Spleen (tissue), 7 donors: ENCODE data around the gene TGFBRAP1.

Experiments
- POLR2A ChIP-seq, 3 donors: fragments of 450-650 bp; IDR thresholded peaks; one replicate each; pipeline ENCODE4 v1.5.1; 2017; ENCODE audit warnings: antibody characterized with exemption in 3 of 3, mild to moderate bottlenecking in 1 of 3
- POLR2AphosphoS5 ChIP-seq, 3 donors: sonication (generic); formaldehyde crosslinking; IDR thresholded peaks; one replicate each; pipeline ENCODE4 v1.5.1; 2017; ENCODE audit warnings: antibody characterized with exemption in 3 of 3
- TF ChIP-seq, protein P1 (sequence below), 11 experiments: fragments of 200-600 bp in 7 of 11; fragments of 450-650 bp in 4 of 11; sonication (generic) in 4 of 11; IDR thresholded peaks in 8 of 11; conservative IDR thresholded peaks in 3 of 11; 1 replicate in 7 of 11; 2 replicates in 4 of 11; pipeline versions ENCODE4 v1.4.0 to v1.8.0; 2016 to 2021; ENCODE audit warnings: antibody characterized with exemption in 11 of 11, inconsistent platforms in 4 of 11, mild to moderate bottlenecking in 1 of 11
- donor health status: DM: no; HTN: no; CAD: no; lungs with moderate emphysema.
- donor health status: DM: no; HTN: no; CAD: no.
- donor health status: DM: no; HTN: no; CAD: no.

- TF ChIP-seq, protein P1, sequence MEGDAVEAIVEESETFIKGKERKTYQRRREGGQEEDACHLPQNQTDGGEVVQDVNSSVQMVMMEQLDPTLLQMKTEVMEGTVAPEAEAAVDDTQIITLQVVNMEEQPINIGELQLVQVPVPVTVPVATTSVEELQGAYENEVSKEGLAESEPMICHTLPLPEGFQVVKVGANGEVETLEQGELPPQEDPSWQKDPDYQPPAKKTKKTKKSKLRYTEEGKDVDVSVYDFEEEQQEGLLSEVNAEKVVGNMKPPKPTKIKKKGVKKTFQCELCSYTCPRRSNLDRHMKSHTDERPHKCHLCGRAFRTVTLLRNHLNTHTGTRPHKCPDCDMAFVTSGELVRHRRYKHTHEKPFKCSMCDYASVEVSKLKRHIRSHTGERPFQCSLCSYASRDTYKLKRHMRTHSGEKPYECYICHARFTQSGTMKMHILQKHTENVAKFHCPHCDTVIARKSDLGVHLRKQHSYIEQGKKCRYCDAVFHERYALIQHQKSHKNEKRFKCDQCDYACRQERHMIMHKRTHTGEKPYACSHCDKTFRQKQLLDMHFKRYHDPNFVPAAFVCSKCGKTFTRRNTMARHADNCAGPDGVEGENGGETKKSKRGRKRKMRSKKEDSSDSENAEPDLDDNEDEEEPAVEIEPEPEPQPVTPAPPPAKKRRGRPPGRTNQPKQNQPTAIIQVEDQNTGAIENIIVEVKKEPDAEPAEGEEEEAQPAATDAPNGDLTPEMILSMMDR (IDR thresholded peaks at IDR 0.05 in 8 of 11, conservative IDR thresholded peaks at IDR 0.05 in 3 of 11): no peak
- no peak for TF ChIP-seq POLR2A (IDR thresholded peaks at IDR 0.05)
- no peak for TF ChIP-seq POLR2AphosphoS5 (IDR thresholded peaks at IDR 0.05)
These were observed 39.3 kb upstream of the TGFBRAP1 start for GRCh38 chr2:105368759-105369408.
